NCI-H2171 treated with DMSO at 0.1 percent for 48 hours (cell line): ENCODE results near the gene SMC1B.
"Not testable (repeated sequence)": the region's sequence is repeated elsewhere in the genome, so short reads cannot be mapped to it uniquely, and the experiment has no call there.

Experiments
- DNase-seq: peaks from one replicate; lab custom pipeline; 2025; lab: John Stamatoyannopoulos, UW

Gene SMC1B

GRCh38 chr22:45420011-45420410 lies 6.6 kb upstream of the SMC1B start:
- DNase-seq = no peak

- DNase-seq = no peak
These were observed 5.4 kb upstream of the SMC1B start for GRCh38 chr22:45418770-45419138.

GRCh38 chr22:45418056-45418769 lies 4.8 kb upstream of the SMC1B start:
- DNase-seq = no peak

GRCh38 chr22:45413013-45413367 lies 409 bp downstream of the SMC1B start:
- DNase-seq = no peak

- DNase-seq = no peak
These were observed 5.6 kb downstream of the SMC1B start for GRCh38 chr22:45407793-45408192.

- no peak for DNase-seq
These were observed 10.9 kb downstream of the SMC1B start for GRCh38 chr22:45402466-45402985.

GRCh38 chr22:45399712-45400445 lies 13.5 kb downstream of the SMC1B start:
- DNase-seq = peak; percentile 96

GRCh38 chr22:45398214-45398613 lies 15.2 kb downstream of the SMC1B start:
- peak; percentile 82 for DNase-seq

GRCh38 chr22:45397806-45398205 lies 15.6 kb downstream of the SMC1B start:
- DNase-seq = no peak

GRCh38 chr22:45389546-45389945 lies 23.9 kb downstream of the SMC1B start:
- DNase-seq = no peak

GRCh38 chr22:45381348-45381747 lies 32.1 kb downstream of the SMC1B start:
- DNase-seq = no peak

- DNase-seq = no peak
These were observed 36.7 kb downstream of the SMC1B start for GRCh38 chr22:45376703-45377102.

- DNase-seq = no peak
These were observed 37.4 kb downstream of the SMC1B start for GRCh38 chr22:45376009-45376408.

GRCh38 chr22:45373592-45373991 lies 39.8 kb downstream of the SMC1B start:
- DNase-seq = not testable (repeated sequence)

GRCh38 chr22:45366713-45367112 lies 46.7 kb downstream of the SMC1B start:
- DNase-seq = no peak

- no peak for DNase-seq
These were observed 53.8 kb downstream of the SMC1B start for GRCh38 chr22:45359627-45360026.

- no peak for DNase-seq
These were observed 55.3 kb downstream of the SMC1B start for GRCh38 chr22:45358127-45358526.

- no peak for DNase-seq
These were observed 55.9 kb downstream of the SMC1B start for GRCh38 chr22:45357490-45357889.

- no peak for DNase-seq
These were observed 59.6 kb downstream of the SMC1B start for GRCh38 chr22:45353786-45354185.

GRCh38 chr22:45352757-45353156 lies 60.6 kb downstream of the SMC1B start:
- not testable (repeated sequence) for DNase-seq

GRCh38 chr22:45351956-45352355 lies 61.4 kb downstream of the SMC1B start:
- no peak for DNase-seq

GRCh38 chr22:45349916-45350315 lies 63.5 kb downstream of the SMC1B start:
- no peak for DNase-seq

- DNase-seq = no peak
These were observed 69.1 kb downstream of the SMC1B start for GRCh38 chr22:45344334-45344733.

- no peak for DNase-seq
These were observed 70.3 kb downstream of the SMC1B start for GRCh38 chr22:45343143-45343542.
